GM12878 (cell line): ENCODE measurements around the gene AIFM1. TPM values are rescaled to one million over a fixed set of nuclear protein-coding genes. Genes with fewer than 3 reads are reported as not detected.

Experiments used
- ATAC-seq: fragments of 200-7000 bp; cut with Tn5 transposase; 3 replicates; pipeline ENCODE4 v1.9.1; 2020; ENCODE audit warnings: mild to moderate bottlenecking, moderate library complexity
- BruUV-seq: library from RNA; stranded (reverse); fragments of 400-500 nt; replicated peaks from 2 replicates; lab custom pipeline; 2021; lab: Mats Ljungman, UMichigan
- CTCF ChIA-PET: fragments of 300-600 bp; sonication (Branson Sonifier 250); formaldehyde crosslinking; extraction: SDS; loops from one replicate; lab custom pipeline; 2021; ENCODE audit warnings: inconsistent platforms; lab: Yijun Ruan, JAX
- POLR2A ChIA-PET: fragments of 350-600 bp; formaldehyde crosslinking; extraction: SDS; loops from one replicate; lab custom pipeline; 2021; ENCODE audit warnings: inconsistent platforms; lab: Charles Lee
- RAD21 ChIA-PET: fragments of 300-600 bp; sonication (Branson Sonifier 250); formaldehyde crosslinking; loops from one replicate; lab custom pipeline; 2023; ENCODE audit warnings: antibody characterized with exemption; ENCODE audit not compliant: unreplicated experiment; lab: Charles Lee
- SMC1A ChIA-PET: fragments of 300-600 bp; sonication (Branson Sonifier 250); formaldehyde crosslinking; loops from one replicate; lab custom pipeline; 2023; ENCODE audit not compliant: unreplicated experiment, uncharacterized antibody; lab: Charles Lee
- DNase-seq: peaks from one replicate; pipeline ENCODE4 v3.0.0-alpha.2; 2011; ENCODE audit warnings: low read depth, low spot score
- FAIRE-seq: peaks from 3 replicates; lab custom pipeline; 2011; peaks lifted over from hg19 to GRCh38; lab: Jason Lieb, UNC
- H2AFZ ChIP-seq: 2 replicates; pipeline ENCODE4 v1.6.0; 2011; ENCODE audit warnings: low read depth, low read length, control low read depth; ENCODE audit not compliant: control insufficient read depth
- H3K27ac ChIP-seq: 2 replicates; pipeline ENCODE4 v1.5.1; 2011; ENCODE audit warnings: control low read depth; ENCODE audit not compliant: control insufficient read depth, insufficient read depth
- H3K27me3 ChIP-seq, 2 experiments: replicated peaks in 1 of 2; 2 replicates each; pipeline versions ENCODE4 v1.6.0 to v1.6.1; 2011; ENCODE audit warnings: low read length in 1 of 2; ENCODE audit not compliant: control insufficient read depth in 2 of 2, insufficient read depth in 2 of 2
- H3K36me3 ChIP-seq, 2 experiments: 2 replicates each; pipeline ENCODE4 v1.5.1; 2011; ENCODE audit warnings: low read length in 1 of 2; ENCODE audit not compliant: control insufficient read depth in 2 of 2, insufficient read depth in 2 of 2
- H3K4me1 ChIP-seq: 2 replicates; pipeline ENCODE4 v1.6.1; 2011; ENCODE audit warnings: mild to moderate bottlenecking, low read length, moderate library complexity, mixed read lengths; ENCODE audit not compliant: control insufficient read depth, insufficient read depth
- H3K4me2 ChIP-seq: 2 replicates; pipeline ENCODE4 v1.6.0; 2011; ENCODE audit warnings: control low read depth; ENCODE audit not compliant: control insufficient read depth, insufficient read depth
- H3K4me3 ChIP-seq: fragments of 200-600 bp; sonication (generic); 2 replicates; pipeline ENCODE4 v1.5.1; 2016
- H3K79me2 ChIP-seq: 2 replicates; pipeline ENCODE4 v1.6.0; 2011; ENCODE audit warnings: low read length; ENCODE audit not compliant: control insufficient read depth, insufficient read depth
- H3K9ac ChIP-seq: 2 replicates; pipeline ENCODE4 v1.8.0; 2011; ENCODE audit warnings: low read length, control low read depth, mixed read lengths; ENCODE audit not compliant: control insufficient read depth, insufficient read depth
- H3K9me3 ChIP-seq: replicated peaks from 3 replicates; pipeline ENCODE4 v1.5.1; 2011; ENCODE audit warnings: mild to moderate bottlenecking, low read length; ENCODE audit not compliant: control insufficient read depth, insufficient read depth
- H4K20me1 ChIP-seq: 2 replicates; pipeline ENCODE4 v1.6.0; 2011; ENCODE audit not compliant: control insufficient read depth, insufficient read depth
- BCLAF1 ChIP-seq: fragments of 450-650 bp; IDR thresholded peaks from 2 replicates; pipeline ENCODE4 v1.6.1; 2017; ENCODE audit warnings: antibody characterized with exemption, mild to moderate bottlenecking, moderate library complexity
- POLR2A ChIP-seq: IDR thresholded peaks from 2 replicates; pipeline ENCODE4 v1.6.1; 2011; ENCODE audit warnings: low read depth, mild to moderate bottlenecking, low read length
- POLR2AphosphoS5 ChIP-seq: IDR thresholded peaks from 2 replicates; pipeline ENCODE4 v1.6.1; 2011; ENCODE audit warnings: mild to moderate bottlenecking, low read length, inconsistent platforms
- RELA ChIP-seq: fragments of 450-650 bp; IDR thresholded peaks from 2 replicates; pipeline ENCODE4 v1.8.0; 2014; ENCODE audit warnings: borderline replicate concordance; ENCODE audit not compliant: partially characterized antibody
- SREBF1 ChIP-seq: IDR thresholded peaks from 2 replicates; pipeline ENCODE4 v1.6.1; 2012; ENCODE audit warnings: mild to moderate bottlenecking, low read length
- WGBS: methylation state at CpG from one replicate; pipeline ENCODE4 v1.1.6; 2016; ENCODE audit warnings: low lambda C conversion rate; ENCODE audit not compliant: insufficient replicate concordance, insufficient coverage; ENCODE audit errors: missing lambda C conversion rate; 5-methylcytosine and 5-hydroxymethylcytosine counted together
- in situ Hi-C: fragments of 300-500 bp; cut with MboI; formaldehyde crosslinking; loops from 9 replicates; pipeline ENCODE4 v1.14.3; 2018; ENCODE audit warnings: mixed read lengths
- intact Hi-C: fragments of 100-400 bp; cut with micrococcal nuclease; formaldehyde crosslinking; loops from one replicate; pipeline ENCODE4 v1.14.2; 2022; ENCODE audit not compliant: unreplicated experiment
- polyA plus RNA-seq, 11 experiments: library from polyadenylated mRNA; depleted of rRNA in 4 of 11; unstranded in 6 of 11; stranded (reverse) in 5 of 11; fragments of >200 nt; fragmentation: Nextera tagmentation in 4 of 11; fragmentation: Illumina TruSeq in 1 of 11; extraction: Ambion mirVana in 4 of 11; extraction: Trizol in 1 of 11; gene quantifications; 1 replicate in 1 of 11; 2 replicates in 10 of 11; pipeline versions ENCODE4 v1.2.1 to v1.2.3, GENCODE V29; 2011 to 2016; ENCODE audit warnings: inconsistent platforms in 2 of 11, missing spikeins in 2 of 11, low read depth in 1 of 11
- total RNA-seq, 4 experiments: library from RNA; depleted of rRNA in 3 of 4; stranded (reverse); fragments of >200 nt in 3 of 4; fragmentation: Illumina TruSeq in 1 of 4; extraction: Trizol in 1 of 4; gene quantifications; 2 replicates each; pipeline versions ENCODE4 v1.2.1 to v1.2.3, GENCODE V29; 2013 to 2021

The AIFM1 gene
- total and polyA plus RNA-seq, 10 of the 15 experiments (the other 5 are each of a cell fraction or from before 2014, with no cell fraction given): 44.2 to 121 (median 80.0) TPM

GRCh38 chrX:130081421-130082045 lies 84.1 kb downstream of the AIFM1 start:
- Histone ChIP-seq H3K4me3 (peak overlapping the region; percentile 56), H3K4me1 (peaks cover 40% of the 10 kb centered on the region), H3K27me3 (no peaks in the 10 kb centered on the region), H3K36me3 (peaks cover 0 to 7% of the 10 kb centered on the region in 2 experiments; a peak in 3 of 4 replicates), H2AFZ (no peak overlapping the region), H3K4me2 (peak overlapping the region; percentile 92), H3K9me3 (no peaks in the 10 kb centered on the region), H3K27ac (peak overlapping the region; percentile 93), H4K20me1 (no peaks in the 10 kb centered on the region), H3K79me2 (peaks cover 37% of the 10 kb centered on the region), H3K9ac (peak overlapping the region; percentile 47)
- TF ChIP-seq RELA (no peak), BCLAF1 (no peak), SREBF1 (no peak), POLR2AphosphoS5 (0 out of 2 replicates have a peak, but pooled peaks have one; percentile 4), POLR2A (0 out of 2 replicates have a peak, but pooled peaks have one; percentile 5)
- CTCF ChIA-PET: interaction anchor here (0.6 to 6.0 kb wide), 14 partner anchors 10 to 181 kb away, joined by 3 to 132 read pairs (median 6); partner anchors contain the start of gene AIFM1
- SMC1A ChIA-PET: interaction anchor here (0.7 to 4.7 kb wide), 9 partner anchors 10 to 109 kb away, joined by 3 to 69 read pairs (median 15); no protein-coding TSS in a partner anchor
- RAD21 ChIA-PET: interaction anchor here (0.9 to 5.1 kb wide), 12 partner anchors 11 to 150 kb away, joined by 3 to 75 read pairs (median 3); partner anchors contain the start of gene AIFM1
- WGBS: 54% methylated on average over 11 of the region's 12 CpGs
- intact Hi-C loops: loop anchor here (1.0 to 10.0 kb wide), 3 partner anchors 39 to 183 kb away; partner anchors contain the start of genes RAB33A and ZNF280C
- BruUV-seq: no TSS peak
- FAIRE-seq (no peak), ATAC-seq (no peak), DNase-seq (no peak)
- in situ Hi-C loops: loop anchor here (10.0 kb wide), 1 partner anchor 93 kb away; the partner anchor contains the start of gene RAB33A
- POLR2A ChIA-PET: interaction anchor here (0.7 to 2.4 kb wide), 5 partner anchors 17 to 309 kb away, joined by 3 to 13 read pairs (median 4); no protein-coding TSS in a partner anchor
